Measurements from ENCODE around the gene PITX1. TPM values are rescaled to one million over a fixed set of nuclear protein-coding genes. Genes with fewer than 3 reads are reported as not detected.

Gene PITX1
- total RNA-seq, 1 experiment from 2014 or later, result 31.0 TPM

GRCh38 chr5:135069895-135070657 is 36.0 kb upstream of the PITX1 start (continued):
- no peak for TF ChIP-seq REST (IDR thresholded peaks at IDR 0.05; ENCODE audit: low read depth)
- no peak for TF ChIP-seq SP1 (IDR thresholded peaks at IDR 0.05; ENCODE audit: low read depth)
- no peak for TF ChIP-seq EZH2phosphoT487 (IDR thresholded peaks at IDR 0.05; ENCODE audit: borderline replicate concordance)
- no peak for TF ChIP-seq RAD21 (IDR thresholded peaks at IDR 0.05; ENCODE audit: low read depth)
- TF ChIP-seq TCF7L2 (IDR thresholded peaks at IDR 0.05; ENCODE audit: borderline replicate concordance, extremely low read depth, insufficient read depth, insufficient read length), result no peak
- no peak for TF ChIP-seq ELF1 (IDR thresholded peaks at IDR 0.05; ENCODE audit: borderline replicate concordance, low read depth)
- TF ChIP-seq POLR2AphosphoS5 (IDR thresholded peaks at IDR 0.05; ENCODE audit: low read depth, low read length), result no peak
- no peak for TF ChIP-seq CTCF (IDR thresholded peaks at IDR 0.05 in 2 of 3, conservative IDR thresholded peaks at IDR 0.05 in 1 of 3; ENCODE audit: borderline replicate concordance in 1 of 3, insufficient read depth in 1 of 3, low read depth in 2 of 3, low read length in 2 of 3)
